ENCODE data around the gene TRIM15.

Gene TRIM15

GRCh38 chr6:30149234-30149633, 14.1 kb upstream of the TRIM15 start:
- H3K36me3 ChIP-seq (ENCODE audit: insufficient read depth, low read length), result no peaks in the 10 kb centered on the region
- TF ChIP-seq CTCF (IDR thresholded peaks at IDR 0.05; ENCODE audit: low read length), result peak; percentile 18; the same call in 1 of the 2 replicates
- TF ChIP-seq EZH2 (IDR thresholded peaks at IDR 0.05; ENCODE audit: borderline replicate concordance, low read length), result no peak
- H3K4me2 ChIP-seq (ENCODE audit: low read length), result no peak overlapping the region
- H4K20me1 ChIP-seq (ENCODE audit: insufficient read depth, low read length), result no peaks in the 10 kb centered on the region
- no peaks in the 10 kb centered on the region for H3K9me2 ChIP-seq (ENCODE audit: low read depth, low read length)
- no peak overlapping the region for H3K27ac ChIP-seq (ENCODE audit: low read depth, low read length, poor library complexity, severe bottlenecking)
- no peaks in the 10 kb centered on the region; the same call in 1 of the 2 replicates for H3K27me3 ChIP-seq (ENCODE audit: insufficient read depth, low read length)
- no peak overlapping the region for H3K9ac ChIP-seq (ENCODE audit: low read length)
- H2AFZ ChIP-seq (ENCODE audit: low read length), result no peak overlapping the region
- H3K4me3 ChIP-seq (ENCODE audit: low read depth, low read length, poor library complexity, severe bottlenecking), result no peak overlapping the region
- no peaks in the 10 kb centered on the region for H3K4me1 ChIP-seq (ENCODE audit: insufficient read depth, low read length, severe bottlenecking)
- H3F3A ChIP-seq (ENCODE audit: insufficient read depth, low read length), result no peaks in the 10 kb centered on the region
- no peaks in the 10 kb centered on the region for H3K9me3 ChIP-seq (ENCODE audit: low read length)
- no peaks in the 10 kb centered on the region for H3K79me2 ChIP-seq (ENCODE audit: insufficient read depth, low read length)

GRCh38 chr6:30149858-30150550, 13.3 kb upstream of the TRIM15 start:
- Histone ChIP-seq H4K20me1 (ENCODE audit: insufficient read depth, low read length) (no peaks in the 10 kb centered on the region), H3K79me2 (ENCODE audit: insufficient read depth, low read length) (no peaks in the 10 kb centered on the region), H3K36me3 (ENCODE audit: insufficient read depth, low read length) (no peaks in the 10 kb centered on the region), H3K9me2 (ENCODE audit: low read depth, low read length) (no peaks in the 10 kb centered on the region), H3K9ac (ENCODE audit: low read length) (no peak overlapping the region), H3K27ac (ENCODE audit: low read depth, low read length, poor library complexity, severe bottlenecking) (no peak overlapping the region), H3F3A (ENCODE audit: insufficient read depth, low read length) (no peaks in the 10 kb centered on the region), H3K4me3 (ENCODE audit: low read depth, low read length, poor library complexity, severe bottlenecking) (no peak overlapping the region), H3K4me1 (ENCODE audit: insufficient read depth, low read length, severe bottlenecking) (no peaks in the 10 kb centered on the region), H3K9me3 (ENCODE audit: low read length) (no peaks in the 10 kb centered on the region), H3K27me3 (ENCODE audit: insufficient read depth, low read length) (no peaks in the 10 kb centered on the region; the same call in 1 of the 2 replicates), H3K4me2 (ENCODE audit: low read length) (no peak overlapping the region), H2AFZ (ENCODE audit: low read length) (no peak overlapping the region)
- TF ChIP-seq EZH2 (IDR thresholded peaks at IDR 0.05; ENCODE audit: borderline replicate concordance, low read length) (no peak), CTCF (IDR thresholded peaks at IDR 0.05; ENCODE audit: low read length) (no peak)

GRCh38 chr6:30150671-30151395, 12.5 kb upstream of the TRIM15 start:
- no peak overlapping the region for H3K4me3 ChIP-seq (ENCODE audit: low read depth, low read length, poor library complexity, severe bottlenecking)
- no peaks in the 10 kb centered on the region for H3K4me1 ChIP-seq (ENCODE audit: insufficient read depth, low read length, severe bottlenecking)
- H3K9me2 ChIP-seq (ENCODE audit: low read depth, low read length), result no peaks in the 10 kb centered on the region
- H3F3A ChIP-seq (ENCODE audit: insufficient read depth, low read length), result no peaks in the 10 kb centered on the region
- TF ChIP-seq EZH2 (IDR thresholded peaks at IDR 0.05; ENCODE audit: borderline replicate concordance, low read length) (no peak), CTCF (IDR thresholded peaks at IDR 0.05; ENCODE audit: low read length) (no peak)
- no peaks in the 10 kb centered on the region for H3K9me3 ChIP-seq (ENCODE audit: low read length)
- H3K79me2 ChIP-seq (ENCODE audit: insufficient read depth, low read length), result no peaks in the 10 kb centered on the region
- no peaks in the 10 kb centered on the region for H4K20me1 ChIP-seq (ENCODE audit: insufficient read depth, low read length)
- H3K9ac ChIP-seq (ENCODE audit: low read length), result no peak overlapping the region
- H3K27ac ChIP-seq (ENCODE audit: low read depth, low read length, poor library complexity, severe bottlenecking), result no peak overlapping the region
- H2AFZ ChIP-seq (ENCODE audit: low read length), result no peak overlapping the region
- H3K27me3 ChIP-seq (ENCODE audit: insufficient read depth, low read length), result no peaks in the 10 kb centered on the region; the same call in none of the 2 replicates
- H3K4me2 ChIP-seq (ENCODE audit: low read length), result no peak overlapping the region
- no peaks in the 10 kb centered on the region for H3K36me3 ChIP-seq (ENCODE audit: insufficient read depth, low read length)
